GM18505 (cell line): Measurements from ENCODE around the gene CCL17.

Experiments
- ATAC-seq: cut with Tn5 transposase; IDR thresholded peaks from one replicate; pipeline ENCODE4 v1.9.1; 2021; ENCODE audit not compliant: unreplicated experiment
- POLR2A ChIP-seq: IDR thresholded peaks from 4 replicates; pipeline ENCODE4 v1.6.1; 2011; ENCODE audit warnings: borderline replicate concordance; ENCODE audit not compliant: insufficient read depth, insufficient read length; ENCODE audit errors: extremely low read depth

CCL17 gene

DNA sequence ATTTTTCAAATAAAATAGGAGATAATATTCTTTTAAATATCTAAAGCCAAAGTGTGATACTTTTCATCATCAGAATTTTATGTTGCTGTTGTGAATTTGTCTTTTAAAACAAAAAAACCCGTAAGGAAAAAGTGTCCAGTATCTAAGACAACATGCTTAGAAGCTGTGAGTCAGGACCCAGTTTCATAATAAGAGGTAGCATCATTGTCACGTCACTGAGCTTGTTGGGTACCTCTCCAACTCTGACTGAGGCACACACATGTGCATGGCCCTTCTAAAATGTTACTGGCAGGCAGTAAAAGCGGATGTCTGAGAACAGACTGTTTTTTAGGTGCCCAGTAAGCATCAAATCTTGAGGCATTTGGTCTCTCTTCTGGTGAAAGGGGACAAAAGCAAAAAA lies 40.1 kb downstream of the CCL17 start:
- ATAC-seq = no peak

DNA sequence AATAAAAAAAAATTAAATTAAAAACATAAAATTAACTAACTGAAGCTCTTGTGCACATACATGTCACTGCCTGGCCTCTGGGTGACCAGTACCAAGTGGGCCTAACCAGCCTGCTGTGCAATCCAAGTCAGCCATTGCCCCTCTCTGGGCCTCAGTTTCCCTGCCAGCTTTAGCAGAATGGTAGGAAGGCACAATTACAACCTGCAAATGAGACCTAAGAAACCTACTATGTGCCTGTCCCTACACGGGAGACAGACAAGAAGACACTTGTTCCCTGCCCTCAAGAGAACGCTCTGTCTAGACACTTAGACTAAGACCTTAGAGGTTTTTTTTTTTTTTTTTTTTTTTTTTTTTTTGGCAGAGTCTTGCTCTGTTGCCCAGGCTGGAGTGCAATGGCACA lies 40.9 kb downstream of the CCL17 start:
- TF ChIP-seq POLR2A = no peak
- no peak for ATAC-seq

More for the DNA sequence above, 40.1 kb downstream of the CCL17 start:
- no peak for TF ChIP-seq POLR2A

DNA sequence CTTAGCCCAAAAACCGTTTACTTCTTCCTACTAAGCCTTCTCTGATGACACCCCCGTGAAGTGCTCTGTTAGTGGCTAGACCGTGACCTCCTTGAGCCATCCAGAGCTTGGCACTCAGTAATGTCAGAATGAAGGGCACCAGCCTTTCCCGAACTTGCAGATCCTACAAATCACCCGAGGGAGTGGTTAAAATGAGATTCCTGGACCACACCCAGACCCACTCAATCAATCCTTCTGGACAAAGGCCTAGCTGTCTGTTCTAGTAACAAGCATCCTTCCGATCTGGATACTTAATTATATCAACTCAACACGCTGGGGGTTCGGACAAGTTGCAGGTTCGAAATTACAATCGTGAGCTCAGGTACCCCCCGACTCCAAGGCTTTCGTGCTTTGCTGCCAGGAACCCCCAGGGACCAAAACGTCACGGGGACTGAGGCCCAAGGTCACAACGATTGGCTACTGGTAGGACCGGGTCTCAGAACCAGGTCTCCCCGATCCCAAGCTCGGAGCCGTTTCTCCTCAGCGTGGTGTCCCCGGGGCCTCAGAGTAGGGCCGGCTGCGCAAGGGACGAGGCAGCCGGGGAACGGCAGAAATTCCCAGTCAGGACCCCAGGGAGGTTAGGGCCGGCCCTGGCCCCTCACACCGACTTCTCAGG lies 42.1 kb downstream of the CCL17 start:
- no peak for TF ChIP-seq POLR2A
- ATAC-seq = peak; percentile 19

DNA sequence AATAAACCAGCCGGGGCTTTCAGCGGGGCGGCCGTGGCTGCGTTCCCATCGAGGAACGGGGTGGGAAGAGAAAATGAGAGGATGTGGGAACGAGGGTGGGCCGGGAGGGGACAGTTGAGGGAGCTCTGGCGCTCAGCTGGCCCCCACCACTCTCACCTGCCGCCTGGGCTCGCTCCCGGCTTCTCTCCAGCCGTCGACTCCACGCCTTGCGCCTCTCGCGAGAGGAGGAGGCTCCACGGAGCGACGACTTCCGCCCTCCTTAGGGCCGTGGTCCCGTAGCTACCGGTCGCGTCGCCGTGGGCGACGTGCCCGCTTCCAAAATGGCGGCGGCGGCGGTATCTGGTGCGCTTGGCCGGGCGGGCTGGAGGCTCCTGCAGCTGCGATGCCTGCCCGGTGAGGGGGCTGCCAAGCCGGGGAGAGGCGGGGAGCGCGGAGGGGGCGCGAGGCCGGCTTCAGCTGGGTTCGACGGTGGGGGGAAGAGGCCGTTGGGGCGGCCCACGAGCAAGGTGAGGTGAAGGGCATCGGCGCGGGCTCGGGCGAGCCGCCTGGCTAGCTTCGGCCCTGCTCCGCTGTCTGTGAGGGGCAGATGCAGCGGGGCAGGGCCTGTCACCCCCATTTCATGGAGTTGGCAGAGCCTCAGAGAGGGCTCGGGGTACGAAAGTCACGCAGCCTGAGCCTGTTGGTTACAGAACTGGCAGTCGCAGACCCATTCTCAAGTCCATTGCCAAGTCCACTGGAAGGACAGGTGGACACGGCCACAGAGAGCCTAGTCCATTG lies 42.8 kb downstream of the CCL17 start, which contains the start of the genes CIAPIN1 and COQ9:
TSS of gene CIAPIN1 (minus strand) at position 200 of the 777 bp plus-strand sequence. CDS start 6,457 bp downstream, outside the sequence.
TSS of gene COQ9 (plus strand) at position 294 of the 777 bp plus-strand sequence. CDS start at position 321, 27 bp downstream.
- ATAC-seq = peak; percentile 98
- peak; percentile 90 for TF ChIP-seq POLR2A

DNA sequence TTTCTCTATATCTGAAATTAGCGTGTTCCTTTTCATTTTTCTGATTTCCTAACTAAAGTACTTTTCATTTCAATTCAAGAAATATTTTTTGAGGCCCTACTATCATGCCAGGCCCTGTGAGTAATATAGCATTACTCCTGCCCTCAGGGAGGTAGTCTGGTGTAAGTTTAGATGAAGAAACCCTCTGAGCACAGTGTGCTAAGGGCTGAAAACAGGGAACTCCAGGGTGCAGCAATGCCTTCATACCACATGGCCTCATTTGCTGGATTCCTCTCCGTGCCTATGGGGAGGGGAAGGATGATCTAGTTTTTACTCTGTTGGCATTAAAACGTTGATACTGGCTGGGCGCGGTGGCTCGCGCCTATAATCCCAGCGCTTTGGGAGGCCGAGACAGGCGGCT lies 47.5 kb downstream of the CCL17 start:
- no peak for ATAC-seq
- TF ChIP-seq POLR2A = no peak

DNA sequence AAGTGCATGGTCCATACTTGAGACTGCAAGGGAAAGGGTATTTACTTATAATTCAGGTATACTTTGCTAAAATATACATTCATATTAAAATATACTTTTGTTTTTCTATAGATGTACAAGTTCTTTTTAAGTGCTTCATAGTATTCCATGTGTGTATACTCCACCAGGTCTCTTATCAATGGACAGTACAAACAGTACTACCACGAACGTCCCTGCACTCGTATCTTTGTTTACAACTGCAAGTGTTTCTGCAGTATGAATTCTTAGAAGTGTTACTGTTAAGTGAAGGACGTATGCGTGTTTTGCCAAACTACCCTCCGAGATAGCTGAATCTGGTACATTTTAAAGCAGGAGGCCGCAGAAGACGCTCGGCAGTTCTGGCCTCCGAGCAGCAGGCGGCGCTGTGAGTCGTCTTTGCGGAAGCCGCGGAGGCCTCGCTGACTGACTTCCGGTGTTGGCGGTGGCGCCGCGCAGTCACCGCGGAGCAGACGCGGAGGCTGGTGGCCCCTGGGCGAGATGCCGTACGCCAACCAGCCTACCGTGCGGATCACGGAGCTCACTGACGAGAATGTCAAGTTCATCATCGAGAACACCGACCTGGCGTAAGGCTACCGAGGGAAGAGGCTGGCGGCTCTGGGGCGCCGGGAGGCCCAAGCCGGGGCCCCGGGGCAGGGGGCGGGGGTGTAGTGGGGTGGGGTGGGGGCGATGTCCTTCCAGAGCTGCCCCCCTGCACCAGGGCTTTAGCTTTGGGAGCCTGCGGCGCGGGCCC lies 57.8 kb downstream of the CCL17 start, which contains the start of gene POLR2C:
TSS of gene POLR2C (plus strand) at position 471 of the 769 bp plus-strand sequence. CDS start at position 517, 46 bp downstream.
- ATAC-seq = peak; percentile 88
- TF ChIP-seq POLR2A = peak; percentile 99

DNA sequence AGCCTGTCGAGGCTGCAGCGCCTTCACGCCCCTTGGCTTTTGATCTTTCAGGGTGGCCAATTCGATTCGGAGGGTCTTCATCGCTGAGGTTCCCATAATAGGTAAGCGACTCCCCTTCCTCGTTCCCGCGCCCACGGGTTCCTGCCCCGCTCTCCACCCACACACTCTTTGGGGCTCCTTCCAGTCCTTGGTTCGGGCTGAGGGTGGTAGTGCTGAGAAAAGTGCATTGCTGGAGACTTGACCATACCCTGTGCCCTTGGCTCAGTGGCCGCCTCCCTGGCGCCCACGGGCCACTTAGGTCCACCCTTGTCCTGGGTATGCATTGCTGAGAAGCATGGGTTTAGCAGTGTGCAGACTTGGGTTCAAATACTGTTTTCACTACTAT lies 58.4 kb downstream of the CCL17 start:
- TF ChIP-seq POLR2A = no peak
- ATAC-seq = peak; percentile 29

DNA sequence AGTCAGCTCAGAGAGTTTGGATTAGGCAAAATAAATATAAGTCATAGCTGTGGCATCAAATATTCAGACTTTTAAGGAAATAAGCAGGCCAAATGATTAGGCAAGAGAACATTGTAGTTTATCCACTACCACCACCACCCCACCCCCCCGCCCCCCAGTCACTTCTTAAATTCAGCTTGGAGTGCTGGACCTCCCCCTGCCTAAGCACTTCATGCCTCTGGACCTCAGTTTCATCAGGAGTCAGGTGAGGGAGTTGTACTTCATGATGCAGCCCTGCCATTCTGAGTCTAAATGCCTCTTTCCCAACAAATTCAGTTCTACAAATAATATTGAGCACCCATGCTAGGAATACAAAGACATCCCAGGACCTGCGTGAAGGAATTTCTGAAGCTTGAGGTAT lies 60.0 kb downstream of the CCL17 start:
- ATAC-seq = no peak
- TF ChIP-seq POLR2A = no peak
